Measurements from ENCODE around the gene ARHGAP26. TPM values are rescaled to one million over a fixed set of nuclear protein-coding genes. Genes with fewer than 3 reads are reported as not detected.

The ARHGAP26 gene
- total and polyA plus RNA-seq, 7 donors = 5.4 to 25.5 (median 19.1) TPM

DNA sequence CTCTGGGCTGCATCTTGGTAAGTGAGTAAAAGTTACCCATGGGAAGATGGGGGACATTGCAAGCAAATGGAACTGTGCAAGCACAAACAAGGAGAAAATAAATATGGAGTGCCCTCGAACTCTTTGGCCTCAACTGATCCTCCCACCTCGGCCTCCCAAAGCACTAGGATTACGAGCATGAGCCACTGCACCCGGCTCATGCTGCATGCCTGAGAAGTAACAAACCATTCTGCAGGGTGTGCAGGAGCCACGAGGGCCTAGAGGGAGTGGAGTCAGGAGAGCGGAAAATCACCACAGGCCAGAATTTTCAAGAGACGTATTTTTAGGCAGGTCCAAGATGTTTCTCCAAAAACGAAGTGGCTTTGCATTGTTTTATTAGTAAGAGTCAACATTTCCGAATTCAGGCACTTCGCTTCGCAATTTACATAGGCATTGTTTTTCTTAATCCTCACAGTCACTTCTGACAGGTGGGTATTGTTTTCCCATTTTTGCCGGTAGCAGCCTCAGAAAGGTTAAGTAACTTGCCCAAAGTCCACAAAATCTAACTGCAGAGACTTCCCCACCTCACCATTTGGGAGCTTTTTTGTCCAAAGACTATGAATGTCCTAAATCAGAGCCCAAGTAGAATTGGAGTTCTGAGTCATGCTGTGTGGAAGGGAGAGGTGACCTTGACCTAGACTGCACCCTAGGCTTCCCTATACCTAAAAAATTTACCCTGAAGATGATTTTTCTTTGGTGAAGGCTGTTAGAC lies 403.1 kb downstream of the ARHGAP26 start:
- no peaks in the 10 kb centered on the region for H3K27me3 ChIP-seq

DNA sequence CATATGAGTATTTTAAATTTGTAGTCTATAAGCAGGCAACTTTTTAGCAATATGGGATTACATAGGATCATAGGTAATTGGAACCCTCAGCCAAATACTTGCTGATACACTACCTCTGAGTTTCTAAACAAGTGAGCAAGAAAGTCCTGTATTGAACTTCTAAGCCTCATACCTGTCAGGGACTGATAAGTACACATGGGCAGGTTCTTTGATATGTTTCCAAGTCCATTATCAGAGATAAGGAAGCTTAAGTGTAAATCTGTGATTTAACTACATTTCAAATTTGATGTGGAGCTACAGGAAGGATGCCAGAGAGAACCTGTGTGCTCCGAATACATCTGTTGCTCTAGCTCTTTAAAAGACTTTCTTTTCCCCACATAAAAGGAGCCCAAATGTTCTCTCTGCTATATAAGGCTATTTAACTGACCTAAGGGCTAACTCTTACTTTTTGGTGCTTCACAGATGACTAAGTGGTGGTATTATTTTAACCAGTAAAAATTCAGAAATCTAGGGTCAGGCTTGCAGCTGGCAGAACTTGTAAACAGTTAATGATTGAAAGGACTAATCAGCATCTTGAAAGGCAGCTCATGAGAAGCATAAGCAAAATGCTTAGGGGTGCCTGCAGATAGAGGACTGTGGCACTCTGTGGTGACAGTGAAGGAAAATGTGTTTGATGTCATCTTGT lies 404.7 kb downstream of the ARHGAP26 start:
- intact Hi-C loops (cut with DNase I) = no loop called here
- 8 to 44% methylated on average over 1 of the region's 1 CpG for WGBS, 2 donors
- H3K27me3 ChIP-seq = no peaks in the 10 kb centered on the region
- H3K27ac ChIP-seq = no peak overlapping the region
- TF ChIP-seq EP300 (IDR thresholded peaks at IDR 0.05) (no peak), POLR2AphosphoS5 (IDR thresholded peaks at IDR 0.05) (no peak), POLR2A (IDR thresholded peaks at IDR 0.05) (no peak)
- TF ChIP-seq, protein P1, sequence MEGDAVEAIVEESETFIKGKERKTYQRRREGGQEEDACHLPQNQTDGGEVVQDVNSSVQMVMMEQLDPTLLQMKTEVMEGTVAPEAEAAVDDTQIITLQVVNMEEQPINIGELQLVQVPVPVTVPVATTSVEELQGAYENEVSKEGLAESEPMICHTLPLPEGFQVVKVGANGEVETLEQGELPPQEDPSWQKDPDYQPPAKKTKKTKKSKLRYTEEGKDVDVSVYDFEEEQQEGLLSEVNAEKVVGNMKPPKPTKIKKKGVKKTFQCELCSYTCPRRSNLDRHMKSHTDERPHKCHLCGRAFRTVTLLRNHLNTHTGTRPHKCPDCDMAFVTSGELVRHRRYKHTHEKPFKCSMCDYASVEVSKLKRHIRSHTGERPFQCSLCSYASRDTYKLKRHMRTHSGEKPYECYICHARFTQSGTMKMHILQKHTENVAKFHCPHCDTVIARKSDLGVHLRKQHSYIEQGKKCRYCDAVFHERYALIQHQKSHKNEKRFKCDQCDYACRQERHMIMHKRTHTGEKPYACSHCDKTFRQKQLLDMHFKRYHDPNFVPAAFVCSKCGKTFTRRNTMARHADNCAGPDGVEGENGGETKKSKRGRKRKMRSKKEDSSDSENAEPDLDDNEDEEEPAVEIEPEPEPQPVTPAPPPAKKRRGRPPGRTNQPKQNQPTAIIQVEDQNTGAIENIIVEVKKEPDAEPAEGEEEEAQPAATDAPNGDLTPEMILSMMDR (IDR thresholded peaks at IDR 0.05) = no peak
- H3K4me1 ChIP-seq = peaks cover 0 to 5% (median 2%) of the 10 kb centered on the region in 4 donors
- no peak for DNase-seq
- no peaks in the 10 kb centered on the region for H3K9me3 ChIP-seq
- no peak overlapping the region for H3K4me3 ChIP-seq
- H3K36me3 ChIP-seq = no peaks in the 10 kb centered on the region

More for the DNA sequence above, 403.1 kb downstream of the ARHGAP26 start:
- 95% methylated on average over 12 of the region's 12 CpGs for WGBS, 2 donors
- intact Hi-C loops (cut with DNase I) = no loop called here
- Histone ChIP-seq H3K4me3 (no peak overlapping the region), H3K36me3 (no peaks in the 10 kb centered on the region), H3K9me3 (no peaks in the 10 kb centered on the region), H3K4me1 (peaks cover 0 to 5% (median 2%) of the 10 kb centered on the region in 4 donors), H3K27ac (no peak overlapping the region)
- no peak for DNase-seq
- TF ChIP-seq, protein P1 (IDR thresholded peaks at IDR 0.05) = no peak
- no peak for TF ChIP-seq EP300 (IDR thresholded peaks at IDR 0.05)
- no peak for TF ChIP-seq POLR2A (IDR thresholded peaks at IDR 0.05)

DNA sequence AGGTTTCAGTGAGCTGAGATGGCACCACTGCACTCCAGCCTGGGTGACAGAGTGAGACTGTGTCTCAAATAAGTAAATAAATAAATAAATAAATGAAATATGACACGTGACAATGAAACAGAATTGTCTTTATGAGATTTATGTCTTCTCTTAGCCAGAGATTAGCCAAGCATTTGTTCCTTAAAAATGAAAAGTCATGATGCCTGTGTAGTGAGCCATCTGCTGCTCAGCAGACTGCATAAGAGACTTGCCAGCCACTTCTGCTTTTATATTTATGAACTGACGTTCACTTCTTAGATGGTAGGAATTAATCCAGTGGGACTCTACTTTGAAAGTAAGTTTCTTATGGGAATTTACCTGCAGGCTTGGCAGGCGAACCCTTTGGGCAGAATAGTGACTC lies 405.9 kb downstream of the ARHGAP26 start:
- TF ChIP-seq, protein P1 (IDR thresholded peaks at IDR 0.05) = no peak
- no peak for TF ChIP-seq EP300 (IDR thresholded peaks at IDR 0.05)
- TF ChIP-seq POLR2A (IDR thresholded peaks at IDR 0.05) = no peak
- Histone ChIP-seq H3K4me1 (peaks cover 0 to 5% (median 2%) of the 10 kb centered on the region in 4 donors), H3K27ac (no peak overlapping the region), H3K4me3 (no peak overlapping the region), H3K36me3 (no peaks in the 10 kb centered on the region), H3K27me3 (no peaks in the 10 kb centered on the region), H3K9me3 (no peaks in the 10 kb centered on the region)
- 75 to 85% methylated on average over 3 of the region's 3 CpGs for WGBS, 2 donors
- intact Hi-C loops (cut with DNase I) = no loop called here
- no peak for DNase-seq

DNA sequence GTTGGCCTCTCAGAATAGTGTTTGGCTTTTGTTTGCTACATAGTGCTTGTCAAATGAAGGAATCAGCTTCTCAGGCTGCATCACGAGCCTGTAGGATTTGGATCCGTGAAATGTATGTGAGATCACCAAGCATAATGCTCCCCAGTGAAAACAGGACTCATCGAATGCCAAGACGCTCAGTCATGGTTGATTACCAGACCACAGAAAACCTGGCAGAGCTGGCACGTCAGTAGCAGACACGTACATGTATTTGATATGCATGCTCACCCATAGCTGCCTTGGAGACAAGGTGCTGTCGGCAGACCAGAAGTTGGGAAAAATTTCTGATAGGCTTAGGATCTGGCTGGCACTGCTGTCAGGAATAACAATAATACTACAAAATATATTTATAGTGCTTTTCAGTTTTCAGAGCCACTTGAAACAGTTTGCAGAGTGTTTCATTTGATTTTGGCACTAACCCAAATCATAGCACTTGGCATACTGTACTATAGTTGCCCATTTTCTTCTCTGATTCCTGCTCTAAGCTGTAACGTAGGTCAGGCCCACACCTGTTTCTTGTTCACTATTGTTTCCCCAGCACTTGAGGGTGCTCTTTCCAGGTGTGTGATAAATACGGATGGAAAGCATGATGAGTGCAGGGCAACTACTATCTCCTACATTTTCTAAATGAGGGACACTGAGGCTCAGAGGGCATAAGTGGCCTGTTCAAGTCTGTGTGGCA lies 407.2 kb downstream of the ARHGAP26 start:
- Histone ChIP-seq H3K27ac (no peak overlapping the region), H3K4me3 (no peak overlapping the region), H3K4me1 (peaks cover 0 to 5% (median 2%) of the 10 kb centered on the region in 4 donors), H3K9me3 (no peaks in the 10 kb centered on the region), H3K36me3 (no peaks in the 10 kb centered on the region), H3K27me3 (no peaks in the 10 kb centered on the region)
- no peak for DNase-seq
- intact Hi-C loops (cut with DNase I) = no loop called here
- WGBS, 2 donors = 92 to 93% methylated on average over 9 of the region's 9 CpGs
- TF ChIP-seq POLR2AphosphoS5 (IDR thresholded peaks at IDR 0.05) (no peak), EP300 (IDR thresholded peaks at IDR 0.05) (no peak)
- TF ChIP-seq, protein P1 (IDR thresholded peaks at IDR 0.05) = no peak

All from sigmoid colon (tissue), 7 donors.